Transverse colon (tissue), 4 donors: ENCODE data around the gene BCAS1. TPM values are rescaled to one million over a fixed set of nuclear protein-coding genes. Genes with fewer than 3 reads are reported as not detected.

Experiments used
- DNase-seq: peaks from one replicate; pipeline ENCODE4 v3.0.0-alpha.2; 2019
- H3K27ac ChIP-seq, 4 donors: fragments of 200-600 bp; sonication (generic); 2 replicates each; pipeline ENCODE4 v1.5.1; 2016 to 2018; ENCODE audit warnings: inconsistent platforms in 4 of 4
- H3K27me3 ChIP-seq: fragments of 200-600 bp; sonication (generic); 2 replicates; pipeline ENCODE4 v1.5.1; 2017; ENCODE audit warnings: inconsistent platforms
- H3K36me3 ChIP-seq, 4 donors: fragments of 200-600 bp; sonication (generic); 2 replicates each; pipeline ENCODE4 v1.5.1; 2017 to 2019; ENCODE audit warnings: inconsistent platforms in 4 of 4
- H3K4me1 ChIP-seq, 4 donors: fragments of 200-600 bp; sonication (generic); 2 replicates each; pipeline ENCODE4 v1.5.1; 2017 to 2020; ENCODE audit warnings: inconsistent platforms in 4 of 4
- H3K4me3 ChIP-seq, 4 donors: fragments of 200-600 bp; sonication (generic); 1 replicate in 1 of 4; 2 replicates in 3 of 4; pipeline versions ENCODE4 v1.5.1 to v1.6.1; 2017 to 2019; ENCODE audit warnings: inconsistent platforms in 4 of 4
- H3K9me3 ChIP-seq, 2 donors: fragments of 200-600 bp; sonication (generic); 2 replicates each; pipeline ENCODE4 v1.5.1; 2017 to 2019; ENCODE audit warnings: inconsistent platforms in 2 of 2
- CTCF ChIP-seq, 5 experiments: fragments of 200-600 bp in 3 of 5; fragments of 450-650 bp in 2 of 5; sonication (generic) in 3 of 5; IDR thresholded peaks; 1 replicate in 2 of 5; 2 replicates in 3 of 5; pipeline ENCODE4 v1.5.1; 2016 to 2017; ENCODE audit warnings: antibody characterized with exemption in 5 of 5, inconsistent platforms in 3 of 5, mild to moderate bottlenecking in 2 of 5, moderate library complexity in 1 of 5
- EP300 ChIP-seq: sonication (generic); formaldehyde crosslinking; IDR thresholded peaks from one replicate; pipeline ENCODE4 v1.6.1; 2017; ENCODE audit warnings: antibody characterized with exemption, low read depth
- POLR2A ChIP-seq: fragments of 450-650 bp; IDR thresholded peaks from one replicate; pipeline ENCODE4 v1.6.1; 2016; ENCODE audit warnings: antibody characterized with exemption, mild to moderate bottlenecking, moderate library complexity
- POLR2AphosphoS5 ChIP-seq, 3 donors: sonication (generic); formaldehyde crosslinking; IDR thresholded peaks; one replicate each; pipeline ENCODE4 v1.6.1; 2016; ENCODE audit warnings: antibody characterized with exemption in 3 of 3
- WGBS, 2 donors: methylation state at CpG; one replicate each; pipeline ENCODE4 v1.1.5; 2018; ENCODE audit warnings: low coverage in 1 of 2; 5-methylcytosine and 5-hydroxymethylcytosine counted together
- in situ Hi-C, 4 donors: fragments of 200-750 bp; cut with MboI; loops; one replicate each; pipeline versions ENCODE4 v1.15.0 to v1.15.1; 2017; ENCODE audit warnings: low sequenced_read_pairs in 3 of 4, low pct_ligation_motif_present in 1 of 4, low pct_unique_long_range_greater_than_20kb in 1 of 4
- intact Hi-C: fragments of 100-400 bp; cut with DNase I; formaldehyde crosslinking; loops from one replicate; pipeline ENCODE4 v1.15.1; 2023; ENCODE audit warnings: low total_unique reads
- total RNA-seq, 4 donors: library from RNA; depleted of rRNA; stranded (reverse); fragments of >200 nt; gene quantifications; one replicate each; pipeline ENCODE4 v1.1.0, GENCODE V29; 2016

The BCAS1 gene
- total RNA-seq, 4 donors from 2014 or later, result 68.9 to 127 (median 89.0) TPM

GRCh38 chr20:53961527-53961926 is 108.9 kb downstream of the BCAS1 start:
- H3K27me3 ChIP-seq, result no peaks in the 10 kb centered on the region
- intact Hi-C loops (no loop called here), in situ Hi-C loops (loop anchor here in 1 of 4 donors (25.0 kb wide), 2 partner anchors 549 to 799 kb away; no protein-coding TSS in a partner anchor)
- no peak overlapping the region for H3K4me3 ChIP-seq
- H3K4me1 ChIP-seq, result no peaks in the 10 kb centered on the region
- H3K9me3 ChIP-seq, result no peaks in the 10 kb centered on the region
- WGBS, 2 donors, result 61 to 66% methylated on average over 2 to 4 of the region's 4 CpGs
- H3K27ac ChIP-seq, result no peak overlapping the region
- no peak for TF ChIP-seq CTCF (IDR thresholded peaks at IDR 0.05)
- no peak for TF ChIP-seq EP300
- no peak for TF ChIP-seq POLR2A
- no peak for TF ChIP-seq POLR2AphosphoS5 (IDR thresholded peaks at IDR 0.05)
- no peak for DNase-seq
- H3K36me3 ChIP-seq, result no peaks in the 10 kb centered on the region

- TF ChIP-seq CTCF (IDR thresholded peaks at IDR 0.05) (no peak), POLR2A (no peak), POLR2AphosphoS5 (IDR thresholded peaks at IDR 0.05) (no peak), EP300 (no peak)
- Histone ChIP-seq H3K36me3 (no peaks in the 10 kb centered on the region), H3K4me3 (no peak overlapping the region), H3K27me3 (no peaks in the 10 kb centered on the region), H3K4me1 (no peaks in the 10 kb centered on the region), H3K9me3 (no peaks in the 10 kb centered on the region), H3K27ac (peak overlapping the region in 1 of 4 donors; percentile 34)
- in situ Hi-C loops, result loop anchor here in 1 of 4 donors (25.0 kb wide), 2 partner anchors 548 to 798 kb away; no protein-coding TSS in a partner anchor
- WGBS, 2 donors, result 44 to 50% methylated on average over 2 of the region's 2 CpGs
- DNase-seq, result no peak
- intact Hi-C loops, result no loop called here
Observed at GRCh38 chr20:53960579-53961272, 109.7 kb downstream of the BCAS1 start.

GRCh38 chr20:53959911-53960578 is 110.3 kb downstream of the BCAS1 start:
- Histone ChIP-seq H3K9me3 (no peaks in the 10 kb centered on the region), H3K4me3 (no peak overlapping the region), H3K36me3 (no peaks in the 10 kb centered on the region), H3K4me1 (no peaks in the 10 kb centered on the region), H3K27ac (peak overlapping the region in 1 of 4 donors; percentile 34), H3K27me3 (no peaks in the 10 kb centered on the region)
- TF ChIP-seq CTCF (IDR thresholded peaks at IDR 0.05) (no peak), POLR2A (no peak), EP300 (no peak), POLR2AphosphoS5 (IDR thresholded peaks at IDR 0.05) (no peak)
- in situ Hi-C loops (loop anchor here in 1 of 4 donors (25.0 kb wide), 2 partner anchors 548 to 798 kb away; no protein-coding TSS in a partner anchor), intact Hi-C loops (no loop called here)
- WGBS, 2 donors, result 72 to 86% methylated on average over 6 of the region's 6 CpGs
- DNase-seq, result no peak

GRCh38 chr20:53958260-53958659 is 112.1 kb downstream of the BCAS1 start:
- Histone ChIP-seq H3K4me1 (no peaks in the 10 kb centered on the region), H3K36me3 (peaks cover 0 to 2% (median 0%) of the 10 kb centered on the region in 4 donors), H3K27ac (no peak overlapping the region), H3K4me3 (no peak overlapping the region), H3K27me3 (no peaks in the 10 kb centered on the region), H3K9me3 (no peaks in the 10 kb centered on the region)
- no peak for DNase-seq
- no peak for TF ChIP-seq POLR2AphosphoS5 (IDR thresholded peaks at IDR 0.05)
- TF ChIP-seq CTCF (IDR thresholded peaks at IDR 0.05), result no peak
- TF ChIP-seq EP300, result no peak
- no peak for TF ChIP-seq POLR2A
- WGBS, 2 donors, result 76 to 78% methylated on average over 2 to 5 of the region's 5 CpGs
- in situ Hi-C loops (loop anchor here in 1 of 4 donors (25.0 kb wide), 2 partner anchors 546 to 796 kb away; no protein-coding TSS in a partner anchor), intact Hi-C loops (no loop called here)
